Neural progenitor cell (in vitro differentiated cells): ENCODE results near the gene ADGRA3. TPM values are rescaled to one million over a fixed set of nuclear protein-coding genes. Genes with fewer than 3 reads are reported as not detected.

Experiments used
- DNase-seq: peaks from one replicate; pipeline ENCODE4 v3.0.0-alpha.2; 2016; ENCODE audit warnings: low spot score
- H2AFZ ChIP-seq: fragments of 200-600 bp; sonication (generic); replicated peaks from 2 replicates; pipeline ENCODE4 v1.6.1; 2016; ENCODE audit warnings: antibody characterized with exemption
- H3F3A ChIP-seq: fragments of 200-600 bp; sonication (generic); 2 replicates; pipeline ENCODE4 v1.6.1; 2016; ENCODE audit warnings: antibody characterized with exemption, low read depth
- H3K27ac ChIP-seq: fragments of 200-600 bp; sonication (generic); 2 replicates; pipeline ENCODE4 v1.5.1; 2016; ENCODE audit warnings: mild to moderate bottlenecking
- H3K27me3 ChIP-seq: fragments of 200-600 bp; sonication (generic); 2 replicates; pipeline ENCODE4 v1.6.1; 2016; ENCODE audit warnings: mild to moderate bottlenecking, moderate library complexity
- H3K36me3 ChIP-seq: fragments of 200-600 bp; sonication (generic); 2 replicates; pipeline ENCODE4 v1.5.1; 2016
- H3K4me1 ChIP-seq: fragments of 200-600 bp; sonication (generic); 2 replicates; pipeline ENCODE4 v1.6.1; 2016; ENCODE audit warnings: mixed run types
- H3K4me2 ChIP-seq: fragments of 200-600 bp; sonication (generic); 2 replicates; pipeline ENCODE4 v1.6.1; 2016
- H3K4me3 ChIP-seq: fragments of 200-600 bp; sonication (generic); 2 replicates; pipeline ENCODE4 v1.5.1; 2016
- H3K79me2 ChIP-seq: fragments of 200-600 bp; sonication (generic); 2 replicates; pipeline ENCODE4 v1.6.1; 2016; ENCODE audit warnings: low read depth
- H3K9ac ChIP-seq: fragments of 200-600 bp; sonication (generic); 2 replicates; pipeline ENCODE4 v1.6.1; 2016
- H3K9me3 ChIP-seq: fragments of 200-600 bp; sonication (generic); 2 replicates; pipeline ENCODE4 v1.5.1; 2016; ENCODE audit warnings: low read depth
- H4K20me1 ChIP-seq: fragments of 200-600 bp; sonication (generic); 2 replicates; pipeline ENCODE4 v1.6.1; 2016; ENCODE audit warnings: low read depth
- H3K27ac Mint-ChIP-seq: 3 replicates; pipeline ENCODE4 v1.8.0; 2021; ENCODE audit warnings: mixed read lengths
- H3K27me3 Mint-ChIP-seq: 2 replicates; pipeline ENCODE4 v1.8.0; 2022; ENCODE audit warnings: low read depth, mild to moderate bottlenecking, inconsistent platforms, moderate library complexity, mixed read lengths; ENCODE audit not compliant: insufficient read depth
- H3K36me3 Mint-ChIP-seq: 3 replicates; pipeline ENCODE4 v1.8.0; 2021; ENCODE audit warnings: mixed read lengths
- H3K4me1 Mint-ChIP-seq: 3 replicates; pipeline ENCODE4 v1.8.0; 2021; ENCODE audit warnings: mixed read lengths
- H3K4me3 Mint-ChIP-seq: 3 replicates; pipeline ENCODE4 v1.8.0; 2021; ENCODE audit warnings: mild to moderate bottlenecking, moderate library complexity, mixed read lengths
- H3K9me3 Mint-ChIP-seq: 3 replicates; pipeline ENCODE4 v1.8.0; 2020; ENCODE audit warnings: mixed read lengths
- EZH2 ChIP-seq: fragments of 200-600 bp; sonication (generic); IDR thresholded peaks from 2 replicates; pipeline ENCODE4 v1.6.1; 2017; ENCODE audit warnings: antibody characterized with exemption, mild to moderate bottlenecking, moderate library complexity
- EZH2phosphoT487 ChIP-seq: fragments of 200-600 bp; sonication (generic); IDR thresholded peaks from 2 replicates; pipeline ENCODE4 v1.6.1; 2017; ENCODE audit warnings: antibody characterized with exemption
- total RNA-seq: library from RNA; depleted of rRNA; stranded (reverse); fragments of >200 nt; gene quantifications from 2 replicates; pipeline ENCODE4 v1.2.3, GENCODE V29; 2015; ENCODE audit warnings: low replicate concordance
- TF ChIP-seq, protein P1 (sequence below): fragments of 200-600 bp; sonication (generic); IDR thresholded peaks from 2 replicates; pipeline ENCODE4 v1.5.1; 2017; ENCODE audit warnings: antibody characterized with exemption, mild to moderate bottlenecking

ADGRA3 gene
- total RNA-seq, 1 donor from 2014 or later: 87.9 TPM

DNA sequence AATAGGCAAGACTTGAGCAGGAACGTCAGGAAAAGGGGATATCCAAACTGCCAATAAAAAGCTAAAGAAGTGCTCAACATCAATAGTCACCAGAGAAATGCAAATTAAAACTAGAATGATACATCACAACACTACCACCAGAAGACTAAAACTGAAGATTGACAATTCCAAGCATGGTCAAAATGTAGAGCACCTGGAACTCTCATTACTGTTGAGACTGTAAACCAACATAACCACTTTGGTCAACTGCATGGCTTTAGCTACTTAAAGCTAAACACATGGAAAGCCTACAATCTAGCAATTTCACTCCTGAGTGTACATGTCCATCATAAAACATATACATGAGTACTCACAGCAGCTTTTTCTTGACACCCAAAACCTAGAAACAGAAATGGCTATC, 107.4 kb downstream of the ADGRA3 start:
- Histone ChIP-seq H3K9me3 (no peaks in the 10 kb centered on the region), H2AFZ (no peak overlapping the region), H3K27me3 (no peaks in the 10 kb centered on the region), H3K27ac (no peak overlapping the region), H3K4me1 (no peaks in the 10 kb centered on the region), H3F3A (no peaks in the 10 kb centered on the region), H3K79me2 (no peaks in the 10 kb centered on the region), H3K36me3 (peaks cover 10% of the 10 kb centered on the region), H4K20me1 (no peaks in the 10 kb centered on the region), H3K9ac (no peak overlapping the region), H3K4me3 (no peak overlapping the region), H3K4me2 (no peak overlapping the region)
- Mint-ChIP-seq H3K4me3 (no peak overlapping the region), H3K4me1 (no peaks in the 10 kb centered on the region), H3K36me3 (peaks cover 25% of the 10 kb centered on the region), H3K9me3 (no peaks in the 10 kb centered on the region), H3K27me3 (no peaks in the 10 kb centered on the region), H3K27ac (no peak overlapping the region)
- DNase-seq: no peak
- TF ChIP-seq EZH2phosphoT487 (no peak), EZH2 (no peak)
- TF ChIP-seq, protein P1, sequence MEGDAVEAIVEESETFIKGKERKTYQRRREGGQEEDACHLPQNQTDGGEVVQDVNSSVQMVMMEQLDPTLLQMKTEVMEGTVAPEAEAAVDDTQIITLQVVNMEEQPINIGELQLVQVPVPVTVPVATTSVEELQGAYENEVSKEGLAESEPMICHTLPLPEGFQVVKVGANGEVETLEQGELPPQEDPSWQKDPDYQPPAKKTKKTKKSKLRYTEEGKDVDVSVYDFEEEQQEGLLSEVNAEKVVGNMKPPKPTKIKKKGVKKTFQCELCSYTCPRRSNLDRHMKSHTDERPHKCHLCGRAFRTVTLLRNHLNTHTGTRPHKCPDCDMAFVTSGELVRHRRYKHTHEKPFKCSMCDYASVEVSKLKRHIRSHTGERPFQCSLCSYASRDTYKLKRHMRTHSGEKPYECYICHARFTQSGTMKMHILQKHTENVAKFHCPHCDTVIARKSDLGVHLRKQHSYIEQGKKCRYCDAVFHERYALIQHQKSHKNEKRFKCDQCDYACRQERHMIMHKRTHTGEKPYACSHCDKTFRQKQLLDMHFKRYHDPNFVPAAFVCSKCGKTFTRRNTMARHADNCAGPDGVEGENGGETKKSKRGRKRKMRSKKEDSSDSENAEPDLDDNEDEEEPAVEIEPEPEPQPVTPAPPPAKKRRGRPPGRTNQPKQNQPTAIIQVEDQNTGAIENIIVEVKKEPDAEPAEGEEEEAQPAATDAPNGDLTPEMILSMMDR: no peak

DNA sequence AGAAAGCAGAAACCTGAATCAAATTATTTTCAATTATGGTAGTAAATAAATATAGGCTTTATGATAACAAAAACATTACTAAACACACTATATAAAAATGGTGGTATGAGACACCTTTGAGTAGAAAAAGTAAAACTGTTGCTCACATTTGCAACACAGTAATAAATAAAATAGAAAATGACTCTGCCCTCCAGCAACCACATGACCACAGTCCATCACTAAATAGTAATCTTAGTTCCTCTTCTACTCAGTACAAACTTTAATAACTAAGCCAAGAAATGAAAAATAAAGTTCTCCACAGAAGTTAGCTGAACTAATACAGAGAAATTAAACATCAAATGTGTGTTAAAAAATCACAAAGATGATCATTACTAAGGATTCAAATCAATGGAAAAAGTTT, 108.5 kb downstream of the ADGRA3 start:
- TF ChIP-seq, protein P1: no peak
- TF ChIP-seq EZH2 (no peak), EZH2phosphoT487 (no peak)
- Histone ChIP-seq H3K4me1 (no peaks in the 10 kb centered on the region), H2AFZ (no peak overlapping the region), H3K9me3 (no peaks in the 10 kb centered on the region), H3K27me3 (no peaks in the 10 kb centered on the region), H3K4me3 (no peak overlapping the region), H3K9ac (no peak overlapping the region), H3K27ac (no peak overlapping the region), H4K20me1 (no peaks in the 10 kb centered on the region), H3K36me3 (peaks cover 10% of the 10 kb centered on the region), H3K79me2 (no peaks in the 10 kb centered on the region), H3F3A (no peaks in the 10 kb centered on the region), H3K4me2 (no peak overlapping the region)
- Mint-ChIP-seq H3K27me3 (no peaks in the 10 kb centered on the region), H3K27ac (no peak overlapping the region), H3K4me1 (no peaks in the 10 kb centered on the region), H3K36me3 (peaks cover 29% of the 10 kb centered on the region), H3K9me3 (no peaks in the 10 kb centered on the region), H3K4me3 (no peak overlapping the region)
- DNase-seq: no peak

DNA sequence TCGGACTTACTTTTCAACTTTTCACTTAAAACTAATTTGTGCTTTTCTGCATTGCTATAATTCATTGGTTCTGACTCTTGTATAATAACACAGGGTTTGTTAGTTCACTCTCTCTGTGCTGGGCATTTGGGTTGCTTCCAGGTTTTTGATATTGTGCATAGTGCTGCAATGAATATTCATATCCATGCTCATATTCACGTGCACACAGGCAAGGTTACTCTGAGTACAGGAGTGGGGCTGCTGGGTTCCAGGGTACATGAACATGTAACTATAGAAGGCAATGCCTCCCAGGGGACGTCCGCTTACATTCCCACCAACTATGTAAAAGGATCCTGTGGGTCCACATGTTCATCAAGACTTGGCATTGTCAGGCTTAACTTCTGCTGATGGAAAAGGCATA, 117.2 kb downstream of the ADGRA3 start:
- H3K9me3 ChIP-seq: no peaks in the 10 kb centered on the region
- H3K4me3 ChIP-seq: no peak overlapping the region
- H3K36me3 ChIP-seq: peaks cover 7% of the 10 kb centered on the region
- no peak overlapping the region for H3K4me3 Mint-ChIP-seq
- no peaks in the 10 kb centered on the region for H3F3A ChIP-seq
- H3K79me2 ChIP-seq: no peaks in the 10 kb centered on the region
- H3K4me1 ChIP-seq: no peaks in the 10 kb centered on the region
- H3K27me3 ChIP-seq: no peaks in the 10 kb centered on the region
- H3K9ac ChIP-seq: no peak overlapping the region
- no peak overlapping the region for H3K4me2 ChIP-seq
- no peaks in the 10 kb centered on the region for H3K27me3 Mint-ChIP-seq
- TF ChIP-seq EZH2phosphoT487 (no peak), EZH2 (no peak)
- TF ChIP-seq, protein P1: no peak
- DNase-seq: no peak
- no peaks in the 10 kb centered on the region for H3K9me3 Mint-ChIP-seq
- H4K20me1 ChIP-seq: no peaks in the 10 kb centered on the region
- no peak overlapping the region for H3K27ac ChIP-seq
- peaks cover 36% of the 10 kb centered on the region for H3K36me3 Mint-ChIP-seq
- no peaks in the 10 kb centered on the region for H3K4me1 Mint-ChIP-seq
- H3K27ac Mint-ChIP-seq: no peak overlapping the region
- H2AFZ ChIP-seq: no peak overlapping the region

DNA sequence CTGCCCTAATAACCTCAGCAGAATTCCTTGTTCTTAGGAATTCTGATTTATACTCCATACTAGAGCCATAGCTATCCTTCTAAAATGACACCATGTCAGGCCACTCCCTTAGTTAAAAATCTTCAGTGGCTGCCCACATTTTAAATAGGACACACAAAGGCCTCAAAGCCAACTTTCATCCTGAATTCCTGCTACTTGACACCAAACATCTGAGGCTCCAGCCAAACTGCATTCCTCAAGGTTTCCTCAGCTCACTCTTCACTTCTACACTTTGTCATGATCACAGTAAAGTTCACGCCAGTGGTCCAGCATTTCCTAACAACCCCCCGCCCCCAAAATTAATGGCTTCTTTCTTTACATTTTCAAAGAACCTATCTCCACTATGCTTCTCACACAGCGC, 124.3 kb downstream of the ADGRA3 start:
- Mint-ChIP-seq H3K27me3 (no peaks in the 10 kb centered on the region), H3K4me3 (no peak overlapping the region), H3K36me3 (peaks cover 5% of the 10 kb centered on the region), H3K9me3 (no peaks in the 10 kb centered on the region), H3K4me1 (no peaks in the 10 kb centered on the region), H3K27ac (no peak overlapping the region)
- Histone ChIP-seq H3F3A (peaks cover 7% of the 10 kb centered on the region), H2AFZ (no peak overlapping the region), H4K20me1 (no peaks in the 10 kb centered on the region), H3K79me2 (no peaks in the 10 kb centered on the region), H3K27ac (no peak overlapping the region), H3K36me3 (peaks cover 6% of the 10 kb centered on the region), H3K4me1 (no peaks in the 10 kb centered on the region), H3K4me2 (no peak overlapping the region), H3K27me3 (no peaks in the 10 kb centered on the region), H3K4me3 (no peak overlapping the region), H3K9ac (no peak overlapping the region), H3K9me3 (no peaks in the 10 kb centered on the region)
- TF ChIP-seq, protein P1: no peak
- TF ChIP-seq EZH2 (no peak), EZH2phosphoT487 (no peak)
- no peak for DNase-seq
